GM12878 (cell line): ENCODE measurements around the gene SUCNR1. TPM values are rescaled to one million over a fixed set of nuclear protein-coding genes. Genes with fewer than 3 reads are reported as not detected.

Experiments
- ATAC-seq: fragments of 200-7000 bp; cut with Tn5 transposase; 3 replicates; pipeline ENCODE4 v1.9.1; 2020; ENCODE audit warnings: mild to moderate bottlenecking, moderate library complexity
- BruUV-seq: library from RNA; stranded (reverse); fragments of 400-500 nt; replicated peaks from 2 replicates; lab custom pipeline; 2021; lab: Mats Ljungman, UMichigan
- CTCF ChIA-PET: fragments of 300-600 bp; sonication (Branson Sonifier 250); formaldehyde crosslinking; extraction: SDS; loops from one replicate; lab custom pipeline; 2021; ENCODE audit warnings: inconsistent platforms; lab: Yijun Ruan, JAX
- POLR2A ChIA-PET: fragments of 350-600 bp; formaldehyde crosslinking; extraction: SDS; loops from one replicate; lab custom pipeline; 2021; ENCODE audit warnings: inconsistent platforms; lab: Charles Lee
- RAD21 ChIA-PET: fragments of 300-600 bp; sonication (Branson Sonifier 250); formaldehyde crosslinking; loops from one replicate; lab custom pipeline; 2023; ENCODE audit warnings: antibody characterized with exemption; ENCODE audit not compliant: unreplicated experiment; lab: Charles Lee
- SMC1A ChIA-PET: fragments of 300-600 bp; sonication (Branson Sonifier 250); formaldehyde crosslinking; loops from one replicate; lab custom pipeline; 2023; ENCODE audit not compliant: unreplicated experiment, uncharacterized antibody; lab: Charles Lee
- DNase-seq: peaks from one replicate; pipeline ENCODE4 v3.0.0-alpha.2; 2011; ENCODE audit warnings: low read depth, low spot score
- FAIRE-seq: peaks from 3 replicates; lab custom pipeline; 2011; peaks lifted over from hg19 to GRCh38; lab: Jason Lieb, UNC
- H2AFZ ChIP-seq: 2 replicates; pipeline ENCODE4 v1.6.0; 2011; ENCODE audit warnings: low read depth, low read length, control low read depth; ENCODE audit not compliant: control insufficient read depth
- H3K27ac ChIP-seq: 2 replicates; pipeline ENCODE4 v1.5.1; 2011; ENCODE audit warnings: control low read depth; ENCODE audit not compliant: control insufficient read depth, insufficient read depth
- H3K27me3 ChIP-seq, 2 experiments: replicated peaks in 1 of 2; 2 replicates each; pipeline versions ENCODE4 v1.6.0 to v1.6.1; 2011; ENCODE audit warnings: low read length in 1 of 2; ENCODE audit not compliant: control insufficient read depth in 2 of 2, insufficient read depth in 2 of 2
- H3K36me3 ChIP-seq, 2 experiments: 2 replicates each; pipeline ENCODE4 v1.5.1; 2011; ENCODE audit warnings: low read length in 1 of 2; ENCODE audit not compliant: control insufficient read depth in 2 of 2, insufficient read depth in 2 of 2
- H3K4me1 ChIP-seq: 2 replicates; pipeline ENCODE4 v1.6.1; 2011; ENCODE audit warnings: mild to moderate bottlenecking, low read length, moderate library complexity, mixed read lengths; ENCODE audit not compliant: control insufficient read depth, insufficient read depth
- H3K4me2 ChIP-seq: 2 replicates; pipeline ENCODE4 v1.6.0; 2011; ENCODE audit warnings: control low read depth; ENCODE audit not compliant: control insufficient read depth, insufficient read depth
- H3K4me3 ChIP-seq: fragments of 200-600 bp; sonication (generic); 2 replicates; pipeline ENCODE4 v1.5.1; 2016
- H3K79me2 ChIP-seq: 2 replicates; pipeline ENCODE4 v1.6.0; 2011; ENCODE audit warnings: low read length; ENCODE audit not compliant: control insufficient read depth, insufficient read depth
- H3K9ac ChIP-seq: 2 replicates; pipeline ENCODE4 v1.8.0; 2011; ENCODE audit warnings: low read length, control low read depth, mixed read lengths; ENCODE audit not compliant: control insufficient read depth, insufficient read depth
- H3K9me3 ChIP-seq: replicated peaks from 3 replicates; pipeline ENCODE4 v1.5.1; 2011; ENCODE audit warnings: mild to moderate bottlenecking, low read length; ENCODE audit not compliant: control insufficient read depth, insufficient read depth
- H4K20me1 ChIP-seq: 2 replicates; pipeline ENCODE4 v1.6.0; 2011; ENCODE audit not compliant: control insufficient read depth, insufficient read depth
- BMI1 ChIP-seq: fragments of 450-650 bp; IDR thresholded peaks from 2 replicates; pipeline ENCODE4 v1.6.1; 2016; ENCODE audit warnings: mild to moderate bottlenecking, moderate library complexity, borderline replicate concordance
- EGR1 ChIP-seq, 2 experiments: IDR thresholded peaks; 1 replicate in 1 of 2; 2 replicates in 1 of 2; pipeline ENCODE4 v1.6.1; 2011 to 2012; ENCODE audit warnings: low read depth in 2 of 2, low read length in 2 of 2, borderline replicate concordance in 1 of 2, mild to moderate bottlenecking in 1 of 2, moderate library complexity in 1 of 2
- EP300 ChIP-seq, 2 experiments: fragments of 150-350 bp in 1 of 2; IDR thresholded peaks; 2 replicates each; pipeline ENCODE4 v1.6.1; 2011 to 2012; ENCODE audit warnings: low read depth in 2 of 2, low read length in 2 of 2, borderline replicate concordance in 1 of 2, improper control_type of control experiment in 1 of 2, inconsistent platforms in 1 of 2; ENCODE audit not compliant: control insufficient read depth in 1 of 2
- FOXM1 ChIP-seq: IDR thresholded peaks from 2 replicates; pipeline ENCODE4 v1.6.1; 2012; ENCODE audit warnings: low read depth, mild to moderate bottlenecking, inconsistent platforms, low read length, moderate library complexity
- IKZF2 ChIP-seq, 2 experiments: fragments of 450-650 bp; IDR thresholded peaks; 2 replicates each; pipeline ENCODE4 v1.6.1; 2017; ENCODE audit warnings: mild to moderate bottlenecking in 2 of 2, moderate library complexity in 2 of 2
- IRF4 ChIP-seq: IDR thresholded peaks from 2 replicates; pipeline ENCODE4 v1.6.1; 2011; ENCODE audit warnings: low read depth, low read length
- PAX5 ChIP-seq: IDR thresholded peaks from 2 replicates; pipeline ENCODE4 v1.6.1; 2011; ENCODE audit warnings: low read depth, low read length, borderline replicate concordance
- RB1 ChIP-seq: fragments of 450-650 bp; formaldehyde crosslinking; IDR thresholded peaks from 2 replicates; pipeline ENCODE4 v1.6.1; 2017; ENCODE audit warnings: mild to moderate bottlenecking, borderline replicate concordance
- RBBP5 ChIP-seq: fragments of 200-600 bp; sonication (generic); conservative IDR thresholded peaks from 2 replicates; pipeline ENCODE4 v1.6.1; 2016
- SMC3 ChIP-seq: IDR thresholded peaks from 2 replicates; pipeline ENCODE4 v1.6.1; 2011; ENCODE audit warnings: low read length, improper control_type of control experiment, borderline replicate concordance
- SUPT20H ChIP-seq: IDR thresholded peaks from 2 replicates; pipeline ENCODE4 v1.6.1; 2011; ENCODE audit warnings: low read depth, mild to moderate bottlenecking, low read length, moderate library complexity, borderline replicate concordance; ENCODE audit not compliant: control insufficient read depth
- WGBS: methylation state at CpG from one replicate; pipeline ENCODE4 v1.1.6; 2016; ENCODE audit warnings: low lambda C conversion rate; ENCODE audit not compliant: insufficient replicate concordance, insufficient coverage; ENCODE audit errors: missing lambda C conversion rate; 5-methylcytosine and 5-hydroxymethylcytosine counted together
- in situ Hi-C: fragments of 300-500 bp; cut with MboI; formaldehyde crosslinking; loops from 9 replicates; pipeline ENCODE4 v1.14.3; 2018; ENCODE audit warnings: mixed read lengths
- intact Hi-C: fragments of 100-400 bp; cut with micrococcal nuclease; formaldehyde crosslinking; loops from one replicate; pipeline ENCODE4 v1.14.2; 2022; ENCODE audit not compliant: unreplicated experiment
- polyA plus RNA-seq, 11 experiments: library from polyadenylated mRNA; depleted of rRNA in 4 of 11; unstranded in 6 of 11; stranded (reverse) in 5 of 11; fragments of >200 nt; fragmentation: Nextera tagmentation in 4 of 11; fragmentation: Illumina TruSeq in 1 of 11; extraction: Ambion mirVana in 4 of 11; extraction: Trizol in 1 of 11; gene quantifications; 1 replicate in 1 of 11; 2 replicates in 10 of 11; pipeline versions ENCODE4 v1.2.1 to v1.2.3, GENCODE V29; 2011 to 2016; ENCODE audit warnings: inconsistent platforms in 2 of 11, missing spikeins in 2 of 11, low read depth in 1 of 11
- total RNA-seq, 4 experiments: library from RNA; depleted of rRNA in 3 of 4; stranded (reverse); fragments of >200 nt in 3 of 4; fragmentation: Illumina TruSeq in 1 of 4; extraction: Trizol in 1 of 4; gene quantifications; 2 replicates each; pipeline versions ENCODE4 v1.2.1 to v1.2.3, GENCODE V29; 2013 to 2021
- TF ChIP-seq, protein P1 (sequence below): IDR thresholded peaks from 2 replicates; pipeline ENCODE4 v1.6.1; 2012; ENCODE audit warnings: low read length, inconsistent platforms
- TF ChIP-seq, protein P2 (sequence below): fragments of 450-650 bp; formaldehyde crosslinking; IDR thresholded peaks from 2 replicates; pipeline ENCODE4 v1.4.0; 2022; ENCODE audit warnings: mild to moderate bottlenecking, moderate library complexity
- TF ChIP-seq, protein P3 (sequence below): IDR thresholded peaks from 2 replicates; pipeline ENCODE4 v1.6.1; 2012; ENCODE audit warnings: low read depth, low read length, improper control_type of control experiment

Gene SUCNR1
- total and polyA plus RNA-seq, 10 of the 15 experiments (the other 5 are each of a cell fraction or from before 2014, with no cell fraction given): 0.03 to 0.12 (median 0.07) TPM; not detected in 4

DNA sequence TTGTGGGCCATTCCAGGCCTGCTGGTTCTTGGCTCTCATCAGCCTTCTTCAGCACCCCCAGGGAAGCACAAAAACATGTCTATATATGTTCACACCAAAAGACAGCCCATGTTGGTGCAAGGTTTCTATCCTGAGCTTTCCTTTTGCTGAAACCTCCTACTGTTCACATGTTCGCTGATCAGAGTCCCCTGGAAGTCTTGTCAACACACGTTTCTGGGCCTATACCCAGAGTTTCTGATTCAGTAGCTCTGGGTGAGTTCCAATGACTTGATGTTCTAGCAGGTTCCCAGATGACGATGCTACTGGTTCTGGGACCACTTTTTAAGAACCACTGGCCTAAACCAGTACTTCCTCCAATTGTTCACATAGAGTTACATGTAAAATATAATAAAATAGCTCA lies 46.0 kb downstream of the SUCNR1 start:
- RAD21 ChIA-PET: interaction anchor here (0.9 to 2.1 kb wide), 6 partner anchors 17 to 554 kb away, joined by 3 to 11 read pairs (median 4); no protein-coding TSS in a partner anchor
- intact Hi-C loops (loop anchor here (2.0 to 5.0 kb wide), 2 partner anchors 81 to 627 kb away; no protein-coding TSS in a partner anchor), in situ Hi-C loops (loop anchor here (5.0 kb wide), 1 partner anchor 482 kb away; no protein-coding TSS in a partner anchor)

DNA sequence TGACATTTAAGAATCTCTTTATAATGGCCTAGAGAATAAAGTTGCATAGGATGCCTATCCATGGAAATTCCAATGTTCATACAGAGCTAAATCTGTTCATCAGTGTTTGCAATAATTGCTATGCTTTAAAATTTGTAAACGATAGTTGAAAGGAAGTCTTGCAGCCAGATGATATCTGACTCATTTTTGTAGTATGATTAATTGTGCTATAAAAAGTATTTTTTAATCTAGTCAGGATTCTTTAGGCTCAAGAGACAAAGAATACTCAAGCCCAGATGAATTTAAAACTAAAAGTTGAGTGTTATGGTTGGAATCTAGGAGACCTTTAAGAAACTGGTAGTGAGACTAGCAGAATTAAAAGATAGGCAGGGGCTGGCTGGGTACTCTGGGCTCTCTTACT lies 50.5 kb downstream of the SUCNR1 start:
- FAIRE-seq (peak; percentile 35), ATAC-seq (no peak), DNase-seq (no peak)
- 5% methylated on average over 1 of the region's 1 CpG for WGBS
- ChIA-PET POLR2A (no interaction called here), RAD21 (no interaction called here), CTCF (interaction anchor here (1.3 kb wide), 1 partner anchor 87 kb away, joined by 3 read pairs; no protein-coding TSS in a partner anchor), SMC1A (no interaction called here)
- BruUV-seq: no TSS peak
- intact Hi-C loops (no loop called here), in situ Hi-C loops (no loop called here)
- Histone ChIP-seq H4K20me1 (no peaks in the 10 kb centered on the region), H3K27ac (no peak overlapping the region), H3K4me3 (no peak overlapping the region), H3K4me1 (no peaks in the 10 kb centered on the region), H3K36me3 (no peaks in the 10 kb centered on the region), H3K79me2 (no peaks in the 10 kb centered on the region), H3K9me3 (no peaks in the 10 kb centered on the region), H3K4me2 (no peak overlapping the region), H3K27me3 (no peaks in the 10 kb centered on the region), H2AFZ (no peak overlapping the region), H3K9ac (no peak overlapping the region)
- TF ChIP-seq IKZF2 (IDR thresholded peaks at IDR 0.05) (no peak), BMI1 (no peak), EP300 (IDR thresholded peaks at IDR 0.05; ENCODE audit: borderline replicate concordance in 1 of 2, control insufficient read depth in 1 of 2, low read depth in 2 of 2, low read length in 2 of 2) (no peak), FOXM1 (no peak), EGR1 (IDR thresholded peaks at IDR 0.05; ENCODE audit: borderline replicate concordance in 1 of 2, low read depth in 2 of 2, low read length in 2 of 2) (no peak), IRF4 (no peak), SMC3 (no peak)
- TF ChIP-seq, protein P1, sequence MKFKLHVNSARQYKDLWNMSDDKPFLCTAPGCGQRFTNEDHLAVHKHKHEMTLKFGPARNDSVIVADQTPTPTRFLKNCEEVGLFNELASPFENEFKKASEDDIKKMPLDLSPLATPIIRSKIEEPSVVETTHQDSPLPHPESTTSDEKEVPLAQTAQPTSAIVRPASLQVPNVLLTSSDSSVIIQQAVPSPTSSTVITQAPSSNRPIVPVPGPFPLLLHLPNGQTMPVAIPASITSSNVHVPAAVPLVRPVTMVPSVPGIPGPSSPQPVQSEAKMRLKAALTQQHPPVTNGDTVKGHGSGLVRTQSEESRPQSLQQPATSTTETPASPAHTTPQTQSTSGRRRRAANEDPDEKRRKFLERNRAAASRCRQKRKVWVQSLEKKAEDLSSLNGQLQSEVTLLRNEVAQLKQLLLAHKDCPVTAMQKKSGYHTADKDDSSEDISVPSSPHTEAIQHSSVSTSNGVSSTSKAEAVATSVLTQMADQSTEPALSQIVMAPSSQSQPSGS: no peak
- TF ChIP-seq, protein P2, sequence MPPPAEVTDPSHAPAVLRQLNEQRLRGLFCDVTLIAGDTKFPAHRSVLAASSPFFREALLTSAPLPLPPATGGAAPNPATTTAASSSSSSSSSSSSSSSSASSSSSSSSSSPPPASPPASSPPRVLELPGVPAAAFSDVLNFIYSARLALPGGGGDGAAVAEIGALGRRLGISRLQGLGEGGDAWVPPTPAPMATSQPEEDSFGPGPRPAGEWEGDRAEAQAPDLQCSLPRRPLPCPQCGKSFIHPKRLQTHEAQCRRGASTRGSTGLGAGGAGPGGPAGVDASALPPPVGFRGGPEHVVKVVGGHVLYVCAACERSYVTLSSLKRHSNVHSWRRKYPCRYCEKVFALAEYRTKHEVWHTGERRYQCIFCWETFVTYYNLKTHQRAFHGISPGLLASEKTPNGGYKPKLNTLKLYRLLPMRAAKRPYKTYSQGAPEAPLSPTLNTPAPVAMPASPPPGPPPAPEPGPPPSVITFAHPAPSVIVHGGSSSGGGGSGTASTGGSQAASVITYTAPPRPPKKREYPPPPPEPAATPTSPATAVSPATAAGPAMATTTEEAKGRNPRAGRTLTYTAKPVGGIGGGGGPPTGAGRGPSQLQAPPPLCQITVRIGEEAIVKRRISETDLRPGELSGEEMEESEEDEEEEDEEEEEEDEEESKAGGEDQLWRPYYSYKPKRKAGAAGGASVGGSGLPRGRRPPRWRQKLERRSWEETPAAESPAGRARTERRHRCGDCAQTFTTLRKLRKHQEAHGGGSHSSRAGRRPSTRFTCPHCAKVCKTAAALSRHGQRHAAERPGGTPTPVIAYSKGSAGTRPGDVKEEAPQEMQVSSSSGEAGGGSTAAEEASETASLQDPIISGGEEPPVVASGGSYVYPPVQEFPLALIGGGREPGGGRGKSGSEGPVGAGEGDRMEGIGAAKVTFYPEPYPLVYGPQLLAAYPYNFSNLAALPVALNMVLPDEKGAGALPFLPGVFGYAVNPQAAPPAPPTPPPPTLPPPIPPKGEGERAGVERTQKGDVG (CRISPR knock-in tag): no peak

More for the DNA sequence above, 46.0 kb downstream of the SUCNR1 start:
- Histone ChIP-seq H3K9ac (no peak overlapping the region), H3K9me3 (no peaks in the 10 kb centered on the region), H3K27ac (no peak overlapping the region), H3K4me3 (no peak overlapping the region), H3K36me3 (no peaks in the 10 kb centered on the region), H3K4me2 (no peak overlapping the region), H3K27me3 (no peaks in the 10 kb centered on the region), H3K79me2 (no peaks in the 10 kb centered on the region), H3K4me1 (no peaks in the 10 kb centered on the region), H4K20me1 (no peaks in the 10 kb centered on the region), H2AFZ (no peak overlapping the region)
- CTCF ChIA-PET: interaction anchor here (0.9 to 2.8 kb wide), 19 partner anchors 11 to 751 kb away, joined by 3 to 32 read pairs (median 3); no protein-coding TSS in a partner anchor
- BruUV-seq: no TSS peak
- DNase-seq: no peak
- FAIRE-seq: no peak
- no peak for TF ChIP-seq RB1
- no peak for TF ChIP-seq SUPT20H
- TF ChIP-seq, protein P3, sequence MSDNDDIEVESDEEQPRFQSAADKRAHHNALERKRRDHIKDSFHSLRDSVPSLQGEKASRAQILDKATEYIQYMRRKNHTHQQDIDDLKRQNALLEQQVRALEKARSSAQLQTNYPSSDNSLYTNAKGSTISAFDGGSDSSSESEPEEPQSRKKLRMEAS: no peak
- no peak for TF ChIP-seq PAX5
- no peak for TF ChIP-seq RBBP5
- WGBS: 61% methylated on average over 3 of the region's 3 CpGs
- POLR2A ChIA-PET: no interaction called here
- ATAC-seq: no peak; the same call in 2 of the 3 replicates
- SMC1A ChIA-PET: interaction anchor here (0.6 to 2.2 kb wide), 9 partner anchors 48 to 524 kb away, joined by 3 to 9 read pairs (median 3); no protein-coding TSS in a partner anchor
